Transverse colon (tissue), 3 donors: ENCODE results near the gene PLB1.

Experiments
- CTCF ChIP-seq, 5 experiments: fragments of 200-600 bp in 3 of 5; fragments of 450-650 bp in 2 of 5; sonication (generic) in 3 of 5; IDR thresholded peaks; 1 replicate in 2 of 5; 2 replicates in 3 of 5; pipeline ENCODE4 v1.5.1; 2016 to 2017; ENCODE audit warnings: antibody characterized with exemption in 5 of 5, inconsistent platforms in 3 of 5, mild to moderate bottlenecking in 2 of 5, moderate library complexity in 1 of 5
- POLR2A ChIP-seq: fragments of 450-650 bp; IDR thresholded peaks from one replicate; pipeline ENCODE4 v1.6.1; 2016; ENCODE audit warnings: antibody characterized with exemption, mild to moderate bottlenecking, moderate library complexity

GRCh38 chr2:28583899-28584553, 88.2 kb downstream of the PLB1 start:
- no peak for TF ChIP-seq CTCF (IDR thresholded peaks at IDR 0.05)
- no peak for TF ChIP-seq POLR2A
